Left ventricle myocardium superior (tissue), 1 donor: ENCODE measurements around the gene AMN. TPM values are rescaled to one million over a fixed set of nuclear protein-coding genes. Genes with fewer than 3 reads are reported as not detected.

Experiments used
- ATAC-seq: fragments of 200-7000 bp; cut with Tn5 transposase; one replicate; pipeline ENCODE4 v1.9.1; 2020; ENCODE audit warnings: mild to moderate bottlenecking, moderate library complexity
- DNase-seq: peaks from one replicate; pipeline ENCODE4 v3.0.0-alpha.2; 2020
- intact Hi-C: fragments of 100-400 bp; cut with micrococcal nuclease; formaldehyde crosslinking; loops from one replicate; pipeline ENCODE4 v1.11.0; 2022
- total RNA-seq: library from RNA; stranded (reverse); fragmentation: NEBNext Ultra II Directional; extraction: Animal tissue kit (Norgen Biotek cat#: 25700); gene quantifications from one replicate; pipeline ENCODE4 v1.2.1, GENCODE V29; 2021
- donor health status: DM: no; HTN: yes; CAD: no; lungs with severe emphysema.

Gene AMN
- total RNA-seq, 1 donor from 2014 or later: not detected

- intact Hi-C loops: no loop called here
- ATAC-seq: no peak
- no peak for DNase-seq
Observed at GRCh38 chr14:102975662-102976061, 53.2 kb downstream of the AMN start.

- ATAC-seq (no peak), DNase-seq (no peak)
- intact Hi-C loops: no loop called here
Observed at GRCh38 chr14:102977475-102977874, 55.0 kb downstream of the AMN start.

- no peak for ATAC-seq
- DNase-seq: no peak
- intact Hi-C loops: no loop called here
Observed at GRCh38 chr14:102979406-102979805, 56.9 kb downstream of the AMN start.

GRCh38 chr14:102980409-102980810, 57.9 kb downstream of the AMN start:
- intact Hi-C loops: no loop called here
- peak; percentile 75 for ATAC-seq
- DNase-seq: no peak

Other genes starting within 250 kb of the AMN start
- gene TRAF3, start 145.2 kb upstream of the AMN start, total RNA-seq: 11.6 TPM
- gene CDC42BPB, start 134.9 kb downstream of the AMN start, total RNA-seq: 75.1 TPM
- not detected for gene LBHD2, start 161.5 kb downstream of the AMN start, total RNA-seq
- 0.42 TPM for gene EXOC3L4, start 172.1 kb downstream of the AMN start, total RNA-seq
- gene TNFAIP2, start 200.8 kb downstream of the AMN start, total RNA-seq: 50.5 TPM